CD4-positive, alpha-beta T cell treated with Interferon alpha-2 for 1 hour (primary cell): ENCODE measurements around the gene GPR83.
"Not testable (repeated sequence)": the region's sequence is repeated elsewhere in the genome, so short reads cannot be mapped to it uniquely, and the experiment has no call there.

Experiments
- DNase-seq, 2 donors: peaks; one replicate each; pipeline ENCODE4 v3.0.0-alpha.2; 2020 to 2022

Gene GPR83

GRCh38 chr11:94350850-94351563, 50.2 kb downstream of the GPR83 start:
- DNase-seq, result not testable (repeated sequence)

- DNase-seq, result not testable (repeated sequence)
Observed at GRCh38 chr11:94346311-94346710, 54.9 kb downstream of the GPR83 start.

DNA sequence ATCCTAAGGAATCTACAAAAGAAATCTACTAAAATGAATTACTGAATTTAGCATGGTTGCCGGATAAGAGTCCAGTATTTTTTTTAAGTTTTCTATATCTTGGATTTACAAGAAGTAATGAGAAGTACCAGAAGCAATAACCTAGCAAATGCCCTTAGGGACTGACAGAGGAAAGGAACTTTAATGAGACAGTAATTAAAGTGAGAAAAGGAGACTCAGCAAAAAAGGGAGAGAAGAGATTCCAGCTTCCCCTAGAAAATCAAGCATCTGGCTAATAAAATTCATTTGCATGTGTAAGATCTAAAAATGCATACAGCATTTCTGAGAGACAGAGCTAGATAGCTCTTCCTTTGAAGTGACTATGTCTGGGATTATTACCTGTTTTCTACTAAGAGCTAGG, 57.7 kb downstream of the GPR83 start:
- no peak for DNase-seq

- no peak for DNase-seq
Observed at GRCh38 chr11:94342250-94342649, 59.0 kb downstream of the GPR83 start.

DNA sequence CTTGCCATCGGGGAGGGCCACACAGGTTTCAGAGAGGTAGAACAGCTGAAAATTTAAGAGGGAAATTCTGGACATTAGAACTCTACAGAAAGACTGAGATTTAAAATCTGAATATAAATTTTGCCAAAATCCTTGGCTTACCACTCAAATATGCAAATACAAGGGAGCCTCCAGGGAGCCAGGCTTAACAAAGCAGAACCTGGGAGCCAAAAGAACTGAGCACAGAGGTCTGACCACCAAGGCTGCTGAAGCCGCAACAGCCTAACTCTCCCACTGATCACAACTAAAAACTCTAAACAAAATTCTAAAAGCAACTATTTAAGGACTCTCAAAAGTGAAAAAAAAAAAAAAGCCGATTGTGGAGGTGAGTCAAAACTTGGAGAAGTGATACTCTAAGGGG, 62.6 kb downstream of the GPR83 start:
- no peak for DNase-seq

- no peak for DNase-seq
Observed at GRCh38 chr11:94336033-94336432, 65.2 kb downstream of the GPR83 start.

- no peak for DNase-seq
Observed at GRCh38 chr11:94332814-94333213, 68.4 kb downstream of the GPR83 start.

GRCh38 chr11:94330789-94331188, 70.4 kb downstream of the GPR83 start:
- DNase-seq, result no peak

DNA sequence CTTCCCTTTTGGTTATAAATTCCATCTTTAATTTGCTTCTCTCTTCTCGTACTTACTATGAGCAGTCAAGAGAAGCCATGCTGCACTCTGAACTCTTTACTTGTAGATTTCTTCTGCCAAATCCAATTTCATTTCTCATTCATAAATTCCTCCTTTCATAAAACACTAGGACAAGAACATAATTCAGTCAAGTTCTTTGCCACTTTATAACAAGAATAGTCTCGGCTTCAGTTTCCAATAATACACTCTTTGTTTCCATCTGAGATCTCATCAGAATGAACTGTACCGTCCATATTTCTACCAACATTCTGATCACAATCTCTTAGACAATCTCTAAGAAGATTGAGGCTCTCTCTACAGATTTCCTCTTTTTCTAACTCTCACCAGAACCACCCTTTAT, 71.7 kb downstream of the GPR83 start:
- no peak for DNase-seq

DNA sequence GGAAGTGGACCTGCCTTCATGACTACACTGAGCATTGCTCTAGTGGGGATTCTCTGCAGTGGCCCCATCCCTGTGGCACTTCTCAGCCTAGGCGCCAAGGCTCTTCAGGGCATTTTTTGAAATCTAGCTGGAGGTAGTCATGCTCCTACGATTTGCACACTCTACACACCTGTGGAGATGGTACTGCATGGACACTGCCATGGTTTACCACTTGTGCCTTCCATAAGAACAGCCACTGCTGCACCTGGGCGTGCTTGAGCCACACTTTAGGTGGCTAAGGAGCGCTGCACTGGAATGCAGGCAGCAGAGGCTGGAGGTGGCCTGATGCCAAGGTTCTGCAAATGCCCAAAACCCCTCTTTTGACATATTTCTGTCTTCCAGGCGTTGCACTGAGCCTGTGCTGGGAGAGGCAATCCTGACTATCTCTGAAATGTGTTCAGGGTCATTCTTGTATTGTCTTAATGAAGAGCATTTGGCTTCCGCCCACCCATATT, 72.6 kb downstream of the GPR83 start:
- no peak for DNase-seq
